ENCODE data around the gene KIAA2012. TPM values are rescaled to one million over a fixed set of nuclear protein-coding genes. Genes with fewer than 3 reads are reported as not detected.

Gene KIAA2012
- total RNA-seq, 2 donors from 2014 or later = not detected

DNA sequence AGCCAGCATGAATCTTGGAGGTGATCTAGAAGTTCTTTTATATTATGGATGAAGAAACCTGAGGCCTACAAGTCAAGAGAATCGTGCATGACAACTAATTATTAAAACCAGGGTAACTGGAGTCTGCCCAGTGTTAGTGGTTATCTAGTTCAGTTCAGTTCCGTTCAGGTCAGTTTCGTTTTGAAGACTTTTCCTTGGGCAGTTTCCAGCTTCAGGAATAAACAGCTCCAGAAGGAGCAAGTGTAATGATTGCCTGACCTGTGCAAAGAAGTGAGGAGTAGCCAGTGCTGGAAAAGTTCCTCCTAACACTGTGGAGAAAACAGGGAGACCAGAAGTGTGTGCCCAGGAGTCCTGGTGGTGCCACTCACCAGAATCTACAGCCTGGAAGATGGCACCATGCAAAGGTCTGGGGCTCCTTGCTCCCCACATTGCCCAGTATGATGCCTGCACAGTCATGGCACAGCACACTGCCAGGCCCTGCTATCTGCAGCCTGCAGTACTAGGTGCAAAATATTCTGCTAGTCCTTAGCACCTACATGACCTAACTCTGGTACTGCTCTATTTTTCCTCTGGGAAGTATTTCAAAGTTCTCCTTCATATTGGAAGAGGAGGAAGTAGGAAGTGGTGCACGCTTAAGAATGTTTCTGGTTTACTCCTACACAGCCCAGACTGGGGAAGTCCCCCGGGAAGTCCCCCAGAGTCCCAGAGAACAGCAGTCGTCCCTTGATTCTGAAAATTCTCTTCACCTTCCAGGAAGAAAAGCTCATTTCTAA lies 99.6 kb downstream of the KIAA2012 start:
- Mint-ChIP-seq H3K9me3 (no peaks in the 10 kb centered on the region), H3K36me3 (no peaks in the 10 kb centered on the region), H3K27ac (peak overlapping the region in 1 of 2 donors; percentile 51)
- DNase-seq (ENCODE audit: low spot score in 2 of 2) (no peak), ATAC-seq (peak; percentile 76 to 83)

DNA sequence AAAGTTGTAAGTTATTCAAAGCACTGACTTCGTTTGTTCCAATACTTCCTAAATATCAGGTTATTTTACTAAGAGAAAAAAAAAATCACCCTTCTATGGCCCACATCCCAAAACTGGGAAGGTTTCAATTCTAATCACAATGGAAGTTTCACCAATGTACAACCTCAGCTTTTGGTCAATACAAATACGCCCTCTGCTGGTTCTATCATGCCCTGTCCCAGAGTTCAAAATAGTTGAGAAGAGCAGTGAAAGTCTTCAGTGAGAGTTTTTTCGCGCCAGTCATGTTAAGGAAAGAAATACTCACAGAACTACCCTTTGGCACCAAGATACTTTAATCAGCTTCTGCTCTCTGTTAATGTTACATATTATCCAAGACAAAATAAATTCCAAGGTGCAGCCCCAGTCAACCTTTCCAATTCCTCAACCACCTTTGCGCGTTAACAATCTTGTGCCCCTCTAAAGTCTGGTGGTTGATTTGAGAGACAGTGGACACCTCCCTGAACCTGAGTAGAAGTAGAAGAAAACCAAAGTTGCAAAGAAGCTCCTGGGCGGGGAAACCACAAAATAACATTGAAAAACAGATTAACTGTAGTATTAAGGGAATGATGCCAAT lies 105.4 kb downstream of the KIAA2012 start:
- H3K27ac Mint-ChIP-seq = no peak overlapping the region
- H3K36me3 Mint-ChIP-seq = no peaks in the 10 kb centered on the region

GRCh38 chr2:202184557-202184956 lies 111.5 kb downstream of the KIAA2012 start:
- H3K27ac Mint-ChIP-seq = no peak overlapping the region
- H3K9me3 Mint-ChIP-seq = no peaks in the 10 kb centered on the region
- H3K36me3 Mint-ChIP-seq = no peaks in the 10 kb centered on the region

More for the DNA sequence above, 105.4 kb downstream of the KIAA2012 start:
- H3K9me3 Mint-ChIP-seq = no peaks in the 10 kb centered on the region
- ATAC-seq (peak; percentile 76 to 78), DNase-seq (ENCODE audit: low spot score in 2 of 2) (peak in 1 of 2 donors; percentile 63)

DNA sequence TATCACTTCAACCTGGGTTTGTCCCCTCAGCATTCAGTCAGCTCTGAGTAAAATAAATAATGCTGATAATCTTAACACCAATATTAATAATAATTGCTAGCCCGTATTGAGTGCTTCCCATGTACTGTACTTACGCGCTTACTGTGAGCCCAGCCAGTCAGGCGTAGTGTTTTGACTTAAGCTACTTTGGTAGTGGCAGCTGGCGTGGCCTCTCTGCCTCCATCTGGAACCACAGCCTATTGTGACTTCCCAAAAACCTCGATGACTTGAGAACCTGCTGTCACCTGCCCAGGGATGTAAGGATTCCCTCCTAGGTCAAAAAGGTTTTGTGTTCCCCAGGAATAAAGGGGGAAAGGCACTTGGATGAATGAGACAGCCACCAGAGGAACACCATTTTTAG lies 112.1 kb downstream of the KIAA2012 start:
- Mint-ChIP-seq H3K27ac (no peak overlapping the region), H3K9me3 (no peaks in the 10 kb centered on the region), H3K36me3 (no peaks in the 10 kb centered on the region)
- DNase-seq (ENCODE audit: low spot score in 2 of 2) = no peak
- ATAC-seq = no peak

More at GRCh38 chr2:202184557-202184956, 111.5 kb downstream of the KIAA2012 start:
- ATAC-seq (no peak), DNase-seq (ENCODE audit: low spot score in 2 of 2) (no peak)

DNA sequence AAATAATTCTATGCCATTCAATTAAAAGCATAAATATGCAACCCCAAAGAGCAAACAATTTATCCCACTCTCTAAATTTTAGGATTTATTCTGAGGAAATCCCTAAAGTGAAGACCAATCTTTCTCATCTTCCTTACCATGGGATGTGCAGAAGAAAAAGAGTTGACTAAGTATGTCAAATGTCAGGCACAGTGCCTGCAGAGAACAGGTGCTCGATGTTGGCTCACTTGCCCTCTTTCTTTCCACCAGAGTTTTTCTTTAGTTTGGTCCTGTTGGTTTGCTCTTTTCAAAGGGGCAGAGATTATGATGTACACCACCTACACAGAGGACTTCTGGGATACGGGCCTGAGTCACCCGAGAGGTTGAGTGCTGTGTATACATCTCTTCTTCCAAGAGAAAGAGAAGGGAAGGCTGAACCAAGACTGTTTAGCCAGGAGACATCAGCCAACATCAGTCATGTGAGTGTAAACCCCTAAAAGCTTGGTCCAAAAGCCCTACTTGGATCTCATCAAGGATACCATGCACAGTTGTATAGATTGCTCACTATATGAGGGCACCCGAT lies 113.7 kb downstream of the KIAA2012 start:
- no peak overlapping the region for H3K27ac Mint-ChIP-seq
- DNase-seq (ENCODE audit: low spot score in 2 of 2) = no peak
- no peaks in the 10 kb centered on the region for H3K9me3 Mint-ChIP-seq
- no peak for ATAC-seq
- no peaks in the 10 kb centered on the region for H3K36me3 Mint-ChIP-seq

DNA sequence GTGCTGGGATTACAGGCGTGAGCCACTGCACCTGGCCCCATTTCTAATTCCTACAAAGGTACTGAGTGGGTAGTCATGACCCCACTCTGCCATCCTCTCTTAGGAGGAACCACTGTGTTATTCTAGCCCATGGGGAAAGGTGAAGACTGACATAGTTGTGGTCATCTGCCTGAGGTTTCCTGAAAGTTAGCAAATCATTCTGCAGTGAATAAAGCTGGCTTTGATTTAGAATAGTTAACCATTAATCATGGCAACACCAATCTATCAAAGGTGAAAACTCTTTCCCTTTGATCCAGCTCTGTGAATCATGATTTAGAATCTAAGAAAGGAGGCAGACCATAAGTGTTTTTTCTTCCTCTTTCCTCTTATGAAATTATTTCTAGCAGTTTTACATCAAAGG lies 114.5 kb downstream of the KIAA2012 start:
- no peak for ATAC-seq
- Mint-ChIP-seq H3K36me3 (no peaks in the 10 kb centered on the region), H3K9me3 (no peaks in the 10 kb centered on the region), H3K27ac (no peak overlapping the region)
- no peak for DNase-seq (ENCODE audit: low spot score in 2 of 2)

GRCh38 chr2:202193305-202193704 lies 120.2 kb downstream of the KIAA2012 start:
- DNase-seq (ENCODE audit: low spot score in 2 of 2) (no peak), ATAC-seq (no peak)

DNA sequence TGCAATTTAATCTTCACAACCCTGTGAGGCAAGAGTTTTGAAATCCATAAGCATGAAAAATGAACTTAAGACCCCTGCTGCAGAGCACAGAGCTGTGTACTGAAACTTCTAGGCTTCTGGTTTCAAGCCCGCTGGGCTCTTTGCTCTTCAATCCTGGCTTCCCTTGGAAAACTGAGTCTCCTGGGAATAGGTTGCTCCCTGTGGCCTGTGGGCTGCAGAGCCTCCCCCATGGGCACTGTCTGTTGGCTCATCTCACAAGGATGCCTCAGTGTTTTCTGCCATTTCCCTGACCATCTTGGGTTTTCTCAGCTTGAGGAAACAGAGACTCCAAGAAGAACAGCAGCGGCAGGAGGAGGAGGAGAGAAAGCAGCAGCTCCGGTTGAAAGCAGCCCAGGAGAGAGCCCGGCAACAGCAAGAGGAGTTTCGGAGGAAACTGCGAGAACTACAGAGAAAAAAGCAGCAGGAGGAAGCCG lies 120.9 kb downstream of the KIAA2012 start:
- ATAC-seq (no peak), DNase-seq (ENCODE audit: low spot score in 2 of 2) (no peak)
- no peaks in the 10 kb centered on the region for H3K9me3 Mint-ChIP-seq
- H3K27ac Mint-ChIP-seq = no peak overlapping the region
- no peaks in the 10 kb centered on the region for H3K36me3 Mint-ChIP-seq

More at GRCh38 chr2:202193305-202193704, 120.2 kb downstream of the KIAA2012 start:
- no peaks in the 10 kb centered on the region for H3K9me3 Mint-ChIP-seq
- no peak overlapping the region for H3K27ac Mint-ChIP-seq
- no peaks in the 10 kb centered on the region for H3K36me3 Mint-ChIP-seq

DNA sequence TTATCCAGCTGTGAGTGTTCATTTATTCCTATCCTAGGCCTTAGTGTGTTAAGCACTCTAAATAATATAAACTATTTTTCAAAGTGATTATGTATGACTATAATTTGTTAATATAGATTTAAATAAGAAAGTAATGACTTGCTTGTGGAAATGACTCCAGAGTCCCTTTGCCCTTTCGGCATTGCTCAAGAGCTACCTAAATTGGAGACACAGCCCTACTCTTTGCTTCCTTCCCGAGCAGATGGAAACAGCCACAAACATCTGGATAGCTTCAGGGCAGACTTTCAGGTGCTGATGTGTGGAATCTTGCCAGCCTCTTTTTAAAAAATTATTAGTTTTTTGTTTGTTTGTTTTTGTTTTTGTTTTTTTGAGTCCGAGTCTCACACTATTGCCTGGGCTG lies 121.4 kb downstream of the KIAA2012 start:
- Mint-ChIP-seq H3K9me3 (no peaks in the 10 kb centered on the region), H3K36me3 (no peaks in the 10 kb centered on the region), H3K27ac (no peak overlapping the region)
- no peak for DNase-seq (ENCODE audit: low spot score in 2 of 2)
- ATAC-seq = no peak

DNA sequence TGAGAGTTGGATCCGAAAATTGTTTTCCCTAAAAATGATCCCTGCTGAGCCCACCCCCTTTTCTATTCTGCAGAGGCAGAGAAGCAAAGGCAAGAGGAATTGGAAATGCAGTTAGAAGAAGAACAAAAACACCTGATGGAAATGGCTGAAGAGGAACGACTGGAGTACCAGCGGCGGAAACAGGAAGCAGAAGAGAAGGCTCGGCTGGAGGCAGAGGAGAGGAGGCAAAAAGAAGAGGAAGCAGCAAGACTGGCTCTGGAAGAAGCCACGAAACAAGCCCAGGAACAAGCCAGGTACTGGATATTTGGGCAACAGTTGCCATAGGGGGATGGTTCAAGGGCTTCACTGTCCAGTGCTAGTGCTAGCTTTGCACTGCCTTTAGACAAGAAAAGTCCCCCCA lies 123.7 kb downstream of the KIAA2012 start:
- H3K27ac Mint-ChIP-seq = no peak overlapping the region
- no peaks in the 10 kb centered on the region for H3K9me3 Mint-ChIP-seq
- no peaks in the 10 kb centered on the region for H3K36me3 Mint-ChIP-seq
- no peak for ATAC-seq
- DNase-seq (ENCODE audit: low spot score in 2 of 2) = no peak

DNA sequence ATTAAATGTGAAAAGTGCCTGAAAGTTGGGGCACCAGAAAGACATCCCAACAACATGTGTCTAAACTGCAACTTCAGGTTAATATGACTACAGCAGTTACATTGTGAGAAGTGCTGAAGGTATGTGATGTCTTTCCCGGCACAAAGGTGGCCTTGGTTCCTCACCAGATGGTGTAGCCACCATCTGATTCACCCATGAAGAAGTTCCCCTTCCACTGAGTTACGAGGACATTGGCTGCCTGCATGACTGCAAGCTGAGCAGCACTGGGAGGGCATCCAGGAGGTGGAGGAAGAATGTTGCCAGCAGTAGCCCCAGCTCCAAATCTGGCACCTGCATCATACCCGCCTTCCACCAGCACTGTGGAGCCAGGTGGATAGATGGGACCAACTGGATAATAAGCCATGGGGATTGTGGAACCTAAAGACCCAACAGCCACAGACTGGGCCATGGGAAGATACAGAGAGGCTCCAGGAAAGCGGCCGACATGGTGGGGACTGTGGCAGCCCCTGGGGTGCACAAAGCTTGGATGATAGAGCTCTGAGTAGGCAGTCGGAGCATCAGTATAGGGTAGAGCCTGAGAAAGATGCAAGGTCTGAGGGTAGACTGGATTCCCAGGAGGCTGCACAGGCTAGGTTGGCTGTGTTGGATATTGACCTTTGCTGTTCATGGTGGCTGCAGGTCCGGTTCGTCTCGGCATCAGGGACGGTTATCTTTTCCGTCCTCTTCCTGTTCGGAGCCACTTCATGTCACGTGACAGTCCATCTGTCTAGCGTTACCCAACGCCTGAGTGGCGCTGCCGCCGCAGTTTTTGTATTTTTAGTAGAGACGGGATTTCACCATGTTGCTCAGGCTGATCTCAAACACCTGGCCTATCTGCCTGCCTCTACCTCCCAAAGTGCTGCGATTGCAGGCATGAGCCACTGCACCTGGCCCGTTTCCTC lies 128.4 kb downstream of the KIAA2012 start:
- H3K27ac Mint-ChIP-seq = no peak overlapping the region
- no peaks in the 10 kb centered on the region for H3K36me3 Mint-ChIP-seq
- no peak for DNase-seq (ENCODE audit: low spot score in 2 of 2)
- no peak for ATAC-seq
- H3K9me3 Mint-ChIP-seq = no peaks in the 10 kb centered on the region

- peaks cover 0 to 4% of the 10 kb centered on the region in 2 donors for H3K36me3 Mint-ChIP-seq
- no peaks in the 10 kb centered on the region for H3K9me3 Mint-ChIP-seq
- DNase-seq (ENCODE audit: low spot score in 2 of 2) (no peak), ATAC-seq (no peak)
- no peak overlapping the region for H3K27ac Mint-ChIP-seq
Observed at GRCh38 chr2:202203348-202203747, 130.3 kb downstream of the KIAA2012 start.

- no peaks in the 10 kb centered on the region for H3K9me3 Mint-ChIP-seq
- peaks cover 0 to 4% of the 10 kb centered on the region in 2 donors for H3K36me3 Mint-ChIP-seq
- H3K27ac Mint-ChIP-seq = no peak overlapping the region
- ATAC-seq (no peak), DNase-seq (ENCODE audit: low spot score in 2 of 2) (no peak)
Observed at GRCh38 chr2:202204855-202205254, 131.8 kb downstream of the KIAA2012 start.

- no peak for DNase-seq (ENCODE audit: low spot score in 2 of 2)
- Mint-ChIP-seq H3K9me3 (no peaks in the 10 kb centered on the region), H3K27ac (no peak overlapping the region), H3K36me3 (peaks cover 0 to 4% of the 10 kb centered on the region in 2 donors)
- no peak for ATAC-seq
Observed at GRCh38 chr2:202208526-202208925, 135.5 kb downstream of the KIAA2012 start.

DNA sequence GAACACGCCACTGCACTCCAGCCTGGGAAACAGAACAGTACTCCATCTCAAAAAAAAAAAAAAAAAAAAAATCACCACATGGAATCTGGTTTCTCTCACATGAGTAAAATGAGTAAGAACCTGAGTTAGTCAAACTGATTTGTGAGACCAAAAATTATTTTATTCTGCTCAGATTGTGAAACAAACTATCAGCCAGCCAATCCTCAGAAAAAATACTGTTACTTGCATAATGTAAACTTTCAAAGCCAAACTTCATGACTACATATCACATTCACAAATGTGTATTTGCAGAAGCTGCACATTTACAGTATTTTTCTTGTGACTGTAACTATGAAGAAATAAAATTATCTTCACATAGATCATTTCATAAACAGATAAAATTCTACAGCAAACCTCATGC lies 142.1 kb downstream of the KIAA2012 start:
- ATAC-seq (no peak), DNase-seq (ENCODE audit: low spot score in 2 of 2) (no peak)
- H3K36me3 Mint-ChIP-seq = peaks cover 0 to 24% of the 10 kb centered on the region in 2 donors
- no peak overlapping the region for H3K27ac Mint-ChIP-seq
- H3K9me3 Mint-ChIP-seq = no peaks in the 10 kb centered on the region

DNA sequence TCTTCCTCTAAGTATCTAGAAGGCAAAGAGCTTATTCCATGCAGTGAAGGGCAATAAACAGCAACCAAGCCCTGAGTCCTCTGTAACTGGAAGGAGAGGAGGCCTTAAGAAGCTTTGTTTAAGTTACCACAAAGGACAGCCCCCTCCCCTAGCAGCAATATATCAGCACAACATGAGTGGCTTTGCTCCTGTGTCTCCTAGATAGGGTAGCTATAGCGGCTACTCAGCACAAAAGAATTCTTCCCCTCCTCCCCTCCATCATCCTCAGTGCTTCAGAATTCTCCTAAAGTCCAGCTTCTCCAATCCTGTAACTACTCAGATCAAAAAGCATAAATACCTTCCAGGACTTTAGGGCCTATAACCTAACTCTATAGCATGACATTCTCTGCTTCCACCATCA lies 148.8 kb downstream of the KIAA2012 start:
- ATAC-seq = no peak

More for the DNA sequence above, 148.8 kb downstream of the KIAA2012 start:
- H3K9me3 Mint-ChIP-seq = no peaks in the 10 kb centered on the region
- no peak for DNase-seq (ENCODE audit: low spot score in 2 of 2)
- H3K27ac Mint-ChIP-seq = peak overlapping the region in 1 of 2 donors; percentile 12
- H3K36me3 Mint-ChIP-seq = peaks cover 0 to 28% of the 10 kb centered on the region in 2 donors

Measured in activated naive CD4-positive, alpha-beta T cell treated with anti-CD3 and anti-CD28 coated beads, Interleukin-2, amount 50 U/mL, for 72 hours (primary cell).